Esophagus muscularis mucosa (tissue), 3 donors: Measurements from ENCODE around the gene MED4.

Experiments
- POLR2AphosphoS5 ChIP-seq, 2 donors: sonication (generic); formaldehyde crosslinking; IDR thresholded peaks; one replicate each; pipeline ENCODE4 v1.6.1; 2017; ENCODE audit warnings: antibody characterized with exemption in 2 of 2
- TF ChIP-seq, protein P1 (sequence below), 3 experiments: fragments of 200-600 bp in 2 of 3; fragments of 450-650 bp in 1 of 3; sonication (generic) in 2 of 3; IDR thresholded peaks; one replicate each; pipeline ENCODE4 v1.5.1; 2017 to 2019; ENCODE audit warnings: antibody characterized with exemption in 3 of 3, mild to moderate bottlenecking in 2 of 3, moderate library complexity in 1 of 3

DNA sequence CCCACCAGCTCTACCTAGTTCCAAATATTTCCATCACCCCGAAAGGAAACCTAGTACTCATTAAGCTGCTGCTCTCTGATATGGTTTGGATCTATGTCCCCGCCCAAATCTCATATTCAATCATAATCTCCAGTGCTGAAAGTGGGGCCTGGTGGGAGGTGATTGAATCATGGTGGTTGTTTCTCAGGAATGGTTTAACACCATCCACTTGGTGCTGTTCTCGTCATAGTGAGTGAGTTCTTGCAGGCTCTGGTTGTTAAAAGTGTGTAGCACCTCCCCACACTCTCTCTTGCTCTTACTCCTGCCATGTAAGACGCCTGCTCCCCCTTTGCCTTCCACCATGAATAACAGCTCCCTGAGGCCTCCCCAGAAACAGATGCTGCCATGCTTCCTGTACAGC lies 43.4 kb upstream of the MED4 start:
- TF ChIP-seq, protein P1, sequence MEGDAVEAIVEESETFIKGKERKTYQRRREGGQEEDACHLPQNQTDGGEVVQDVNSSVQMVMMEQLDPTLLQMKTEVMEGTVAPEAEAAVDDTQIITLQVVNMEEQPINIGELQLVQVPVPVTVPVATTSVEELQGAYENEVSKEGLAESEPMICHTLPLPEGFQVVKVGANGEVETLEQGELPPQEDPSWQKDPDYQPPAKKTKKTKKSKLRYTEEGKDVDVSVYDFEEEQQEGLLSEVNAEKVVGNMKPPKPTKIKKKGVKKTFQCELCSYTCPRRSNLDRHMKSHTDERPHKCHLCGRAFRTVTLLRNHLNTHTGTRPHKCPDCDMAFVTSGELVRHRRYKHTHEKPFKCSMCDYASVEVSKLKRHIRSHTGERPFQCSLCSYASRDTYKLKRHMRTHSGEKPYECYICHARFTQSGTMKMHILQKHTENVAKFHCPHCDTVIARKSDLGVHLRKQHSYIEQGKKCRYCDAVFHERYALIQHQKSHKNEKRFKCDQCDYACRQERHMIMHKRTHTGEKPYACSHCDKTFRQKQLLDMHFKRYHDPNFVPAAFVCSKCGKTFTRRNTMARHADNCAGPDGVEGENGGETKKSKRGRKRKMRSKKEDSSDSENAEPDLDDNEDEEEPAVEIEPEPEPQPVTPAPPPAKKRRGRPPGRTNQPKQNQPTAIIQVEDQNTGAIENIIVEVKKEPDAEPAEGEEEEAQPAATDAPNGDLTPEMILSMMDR (IDR thresholded peaks at IDR 0.05), result no peak
- TF ChIP-seq POLR2AphosphoS5 (IDR thresholded peaks at IDR 0.05), result no peak
